ENCODE results near the gene GOLGA6L7.
"Not testable (repeated sequence)": the region's sequence is repeated elsewhere in the genome, so short reads cannot be mapped to it uniquely, and the experiment has no call there.

Gene GOLGA6L7

GRCh38 chr15:28884151-28884940, 35.9 kb upstream of the GOLGA6L7 start:
- no peak for DNase-seq (ENCODE audit: low read depth)

GRCh38 chr15:28881600-28881999, 33.2 kb upstream of the GOLGA6L7 start:
- no peak for DNase-seq (ENCODE audit: low read depth)

- DNase-seq (ENCODE audit: low read depth), result no peak
These were observed 32.7 kb upstream of the GOLGA6L7 start for GRCh38 chr15:28881170-28881569.

- DNase-seq (ENCODE audit: low read depth), result no peak
These were observed 32.2 kb upstream of the GOLGA6L7 start for GRCh38 chr15:28880680-28881079.

GRCh38 chr15:28879551-28879950, 31.1 kb upstream of the GOLGA6L7 start:
- DNase-seq (ENCODE audit: low read depth), result no peak

GRCh38 chr15:28878209-28878608, 29.8 kb upstream of the GOLGA6L7 start:
- no peak for DNase-seq (ENCODE audit: low read depth)

- DNase-seq (ENCODE audit: low read depth), result no peak
These were observed 28.4 kb upstream of the GOLGA6L7 start for GRCh38 chr15:28876845-28877185.

- no peak for DNase-seq (ENCODE audit: low read depth)
These were observed 27.8 kb upstream of the GOLGA6L7 start for GRCh38 chr15:28876131-28876844.

GRCh38 chr15:28875461-28876000, 27.1 kb upstream of the GOLGA6L7 start:
- DNase-seq (ENCODE audit: low read depth), result no peak

GRCh38 chr15:28873585-28874190, 25.2 kb upstream of the GOLGA6L7 start:
- no peak for DNase-seq (ENCODE audit: low read depth)

GRCh38 chr15:28873006-28873405, 24.6 kb upstream of the GOLGA6L7 start:
- no peak for DNase-seq (ENCODE audit: low read depth)

- DNase-seq (ENCODE audit: low read depth), result no peak
These were observed 22.7 kb upstream of the GOLGA6L7 start for GRCh38 chr15:28871168-28871567.

GRCh38 chr15:28868744-28869345, 20.4 kb upstream of the GOLGA6L7 start:
- no peak for DNase-seq (ENCODE audit: low read depth)

GRCh38 chr15:28861589-28862293, 13.3 kb upstream of the GOLGA6L7 start:
- not testable (repeated sequence) for DNase-seq (ENCODE audit: low read depth)

- DNase-seq (ENCODE audit: low read depth), result no peak
These were observed 12.6 kb upstream of the GOLGA6L7 start for GRCh38 chr15:28861031-28861534.

- DNase-seq (ENCODE audit: low read depth), result not testable (repeated sequence)
These were observed 6.1 kb upstream of the GOLGA6L7 start for GRCh38 chr15:28854578-28854977.

- not testable (repeated sequence) for DNase-seq (ENCODE audit: low read depth)
These were observed 5.2 kb upstream of the GOLGA6L7 start for GRCh38 chr15:28853654-28854053.

- not testable (repeated sequence) for DNase-seq (ENCODE audit: low read depth)
These were observed 1.3 kb upstream of the GOLGA6L7 start for GRCh38 chr15:28849766-28850165.

GRCh38 chr15:28849271-28849670, 827 bp upstream of the GOLGA6L7 start:
- not testable (repeated sequence) for DNase-seq (ENCODE audit: low read depth)

GRCh38 chr15:28847959-28848358, 485 bp downstream of the GOLGA6L7 start:
- not testable (repeated sequence) for DNase-seq (ENCODE audit: low read depth)

- DNase-seq (ENCODE audit: low read depth), result not testable (repeated sequence)
These were observed 1.2 kb downstream of the GOLGA6L7 start for GRCh38 chr15:28847247-28847646.
